Measurements from ENCODE around the gene RHBDD1. TPM values are rescaled to one million over a fixed set of nuclear protein-coding genes. Genes with fewer than 3 reads are reported as not detected.
A peak's percentile ranks its signal among the peaks of the same experiment; 100 is the strongest.

The RHBDD1 gene
- polyA plus RNA-seq, 4 donors: 26.1 to 30.0 (median 28.2) TPM

DNA sequence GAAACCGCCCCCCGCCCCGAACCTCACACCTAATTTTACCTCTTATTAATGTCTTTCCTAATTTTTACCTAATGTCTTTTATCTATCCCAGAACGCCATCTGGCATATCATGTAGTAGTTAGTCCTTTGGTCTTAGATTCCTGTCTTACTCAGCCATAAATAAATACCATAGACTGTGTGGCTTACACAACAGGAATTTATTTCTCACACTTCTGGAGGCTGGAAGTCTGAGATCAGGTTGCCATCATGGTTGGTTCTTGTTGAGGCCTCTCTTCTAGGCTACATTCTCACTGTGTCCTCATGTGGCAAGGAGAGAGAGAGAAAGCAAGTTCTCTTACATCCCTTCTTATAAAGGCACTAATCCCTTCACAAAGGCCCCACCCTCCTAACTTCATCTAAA is 46.8 kb downstream of the RHBDD1 start:
- DNase-seq (ENCODE audit: low read depth in 4 of 4, low spot score in 2 of 4): no peak

DNA sequence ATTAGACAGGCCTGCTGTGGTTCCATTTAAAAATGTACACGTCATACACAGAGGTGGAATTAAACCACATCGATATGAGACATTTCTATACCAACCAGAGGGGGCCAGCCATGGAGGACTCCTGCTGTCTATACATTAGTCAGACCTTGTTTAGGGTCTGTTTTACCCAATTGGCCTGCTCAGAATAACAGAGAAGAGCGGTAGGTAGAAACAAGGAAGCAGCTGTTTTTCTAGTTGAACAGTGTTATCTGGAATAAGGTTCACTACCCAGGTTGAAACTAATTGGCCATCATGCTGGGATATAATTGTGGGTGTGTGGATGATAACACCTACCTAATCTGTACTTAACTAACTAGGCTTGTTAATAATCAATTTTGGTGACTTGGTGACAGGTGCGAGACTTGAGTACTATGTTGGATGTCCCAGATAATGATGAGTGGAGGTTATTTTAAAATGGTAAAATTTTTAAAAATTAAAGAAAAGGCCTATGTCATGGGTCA is 47.5 kb downstream of the RHBDD1 start:
- no peak for DNase-seq (ENCODE audit: low read depth in 4 of 4, low spot score in 2 of 4)

DNA sequence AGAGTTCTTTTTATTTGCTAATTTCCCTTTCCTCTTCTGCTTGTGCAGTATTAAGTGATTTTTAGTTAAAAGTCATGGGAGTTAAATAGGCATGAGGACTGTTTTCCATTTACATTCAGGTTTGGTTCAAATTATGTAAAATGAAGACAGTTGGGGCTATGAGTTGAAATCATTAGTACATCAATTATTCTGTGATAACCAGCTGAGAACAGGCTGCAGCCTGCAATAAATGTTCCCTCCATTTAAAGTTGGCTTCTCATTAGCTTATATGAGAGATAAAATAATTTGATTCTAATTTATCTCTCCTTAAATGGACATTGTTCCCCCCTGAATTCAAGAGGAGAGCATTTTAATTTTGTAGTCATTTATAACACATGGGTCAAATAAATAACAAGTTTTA is 48.3 kb downstream of the RHBDD1 start:
- no peak for DNase-seq (ENCODE audit: low read depth in 4 of 4, low spot score in 2 of 4)

DNA sequence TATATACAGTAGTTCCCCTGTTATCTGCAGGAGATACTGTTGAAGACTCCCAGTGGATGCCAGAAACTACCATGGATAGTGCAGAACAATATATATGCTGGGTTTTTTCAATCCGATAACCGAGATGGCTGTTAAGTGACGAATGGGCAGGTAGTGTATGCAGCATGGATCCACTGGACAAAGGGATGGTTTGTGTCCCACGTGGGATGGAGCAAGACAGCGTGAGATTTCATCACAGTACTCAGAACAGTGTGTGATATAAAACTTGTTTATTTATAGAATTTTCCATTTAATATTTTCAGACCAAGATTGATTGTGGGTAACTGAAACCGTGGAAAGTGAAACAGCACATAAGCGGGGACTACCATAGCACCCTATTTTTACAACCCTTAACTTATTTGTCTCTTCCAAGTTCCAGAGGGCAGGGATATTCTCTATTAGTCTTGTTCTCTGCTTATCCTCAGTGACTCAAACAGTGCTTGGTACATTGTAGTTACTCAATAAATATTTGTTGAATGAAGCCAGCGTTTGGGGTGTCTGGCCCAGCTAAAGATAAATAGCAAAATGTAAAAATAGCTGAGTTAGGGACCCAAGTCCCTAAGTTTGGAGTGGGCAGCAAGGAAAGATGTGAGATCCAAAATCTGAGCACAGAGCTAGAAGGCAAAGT is 50.0 kb downstream of the RHBDD1 start:
- no peak for DNase-seq (ENCODE audit: low read depth in 4 of 4, low spot score in 2 of 4)

DNA sequence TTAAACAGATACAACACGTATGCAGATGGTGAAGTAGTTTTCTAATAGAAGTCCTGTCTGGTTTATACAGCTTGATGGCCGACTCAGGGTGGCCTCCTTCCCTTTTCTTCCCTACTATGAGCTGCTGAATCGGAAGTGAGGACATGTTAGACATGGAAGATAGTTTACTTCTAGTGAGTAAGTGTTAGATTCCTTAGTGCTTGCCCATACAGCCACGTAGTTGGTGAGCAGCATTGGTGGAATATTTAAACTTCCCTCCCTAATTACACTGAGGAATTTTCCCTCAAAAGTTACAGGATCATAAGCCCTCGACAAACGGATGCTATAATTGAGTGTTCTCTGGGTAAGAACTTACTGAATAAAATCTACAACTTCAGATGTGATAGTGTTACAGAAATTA is 52.1 kb downstream of the RHBDD1 start:
- DNase-seq (ENCODE audit: low read depth in 4 of 4, low spot score in 2 of 4): no peak

DNA sequence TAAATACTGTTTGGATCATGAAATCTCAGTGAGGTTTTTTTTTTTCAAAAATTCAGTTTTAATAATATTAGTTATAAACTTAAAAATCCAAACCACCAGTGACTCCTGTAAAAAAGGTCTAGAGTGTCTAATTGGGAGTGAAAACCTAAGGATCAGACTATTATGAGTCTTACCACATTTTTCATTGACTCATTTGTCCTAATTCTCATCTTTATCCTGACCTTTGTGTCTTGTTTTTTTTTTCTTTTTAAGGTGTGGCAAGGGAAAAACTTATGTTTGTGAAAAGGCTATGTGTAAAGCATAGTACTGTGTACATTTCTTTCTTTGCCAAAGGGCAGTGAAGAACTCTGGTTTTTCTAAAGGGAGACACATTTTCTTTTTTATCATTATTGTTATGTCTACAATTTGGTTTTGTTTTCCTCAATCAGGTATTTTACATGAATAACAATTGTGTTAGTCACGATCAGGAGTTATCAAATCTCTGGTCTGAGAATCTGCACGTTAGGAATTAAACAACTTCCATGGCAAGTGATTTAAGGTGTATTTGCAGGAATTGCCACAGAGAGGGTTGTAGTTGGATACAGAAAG is 52.6 kb downstream of the RHBDD1 start:
- DNase-seq (ENCODE audit: low read depth in 4 of 4, low spot score in 2 of 4): no peak

DNA sequence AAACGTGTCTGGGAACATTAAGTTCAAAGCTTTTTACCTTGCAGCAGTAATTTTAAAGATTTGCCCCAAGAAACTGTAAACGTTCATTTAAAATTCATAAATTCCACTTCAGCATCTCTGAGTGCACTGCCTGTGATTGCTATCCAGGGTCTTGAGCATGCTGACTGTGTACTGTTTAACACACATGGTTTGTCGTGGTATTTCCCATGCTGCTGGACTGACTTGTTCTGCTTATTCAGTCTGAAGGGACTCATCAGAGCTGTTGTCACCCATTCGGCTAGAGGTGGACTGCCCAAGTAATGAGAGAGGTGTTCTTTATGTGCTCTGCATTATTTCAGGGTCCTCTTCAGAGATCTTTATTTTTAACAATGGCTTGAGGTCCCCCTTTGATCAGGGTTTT is 53.1 kb downstream of the RHBDD1 start:
- DNase-seq (ENCODE audit: low read depth in 4 of 4, low spot score in 2 of 4): no peak

DNA sequence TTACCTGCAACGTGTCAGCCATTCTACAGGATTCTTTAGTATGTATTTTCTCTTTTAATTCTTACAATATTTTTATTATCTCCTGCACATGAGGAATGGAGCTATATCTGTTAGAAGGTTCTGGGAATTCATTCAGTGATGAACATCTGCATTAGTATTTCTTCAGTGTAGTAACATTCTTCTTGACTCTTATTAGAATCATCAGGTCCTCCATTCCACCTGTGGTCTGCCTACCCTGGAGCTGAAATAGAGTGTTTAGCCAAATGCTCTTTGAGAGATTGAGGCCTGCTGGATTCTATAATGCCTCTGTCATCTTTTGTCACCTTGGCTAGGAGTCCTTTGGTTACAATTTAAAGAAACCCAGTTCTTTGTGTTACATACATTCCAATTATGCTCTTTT is 54.4 kb downstream of the RHBDD1 start:
- no peak for DNase-seq (ENCODE audit: low read depth in 4 of 4, low spot score in 2 of 4)

DNA sequence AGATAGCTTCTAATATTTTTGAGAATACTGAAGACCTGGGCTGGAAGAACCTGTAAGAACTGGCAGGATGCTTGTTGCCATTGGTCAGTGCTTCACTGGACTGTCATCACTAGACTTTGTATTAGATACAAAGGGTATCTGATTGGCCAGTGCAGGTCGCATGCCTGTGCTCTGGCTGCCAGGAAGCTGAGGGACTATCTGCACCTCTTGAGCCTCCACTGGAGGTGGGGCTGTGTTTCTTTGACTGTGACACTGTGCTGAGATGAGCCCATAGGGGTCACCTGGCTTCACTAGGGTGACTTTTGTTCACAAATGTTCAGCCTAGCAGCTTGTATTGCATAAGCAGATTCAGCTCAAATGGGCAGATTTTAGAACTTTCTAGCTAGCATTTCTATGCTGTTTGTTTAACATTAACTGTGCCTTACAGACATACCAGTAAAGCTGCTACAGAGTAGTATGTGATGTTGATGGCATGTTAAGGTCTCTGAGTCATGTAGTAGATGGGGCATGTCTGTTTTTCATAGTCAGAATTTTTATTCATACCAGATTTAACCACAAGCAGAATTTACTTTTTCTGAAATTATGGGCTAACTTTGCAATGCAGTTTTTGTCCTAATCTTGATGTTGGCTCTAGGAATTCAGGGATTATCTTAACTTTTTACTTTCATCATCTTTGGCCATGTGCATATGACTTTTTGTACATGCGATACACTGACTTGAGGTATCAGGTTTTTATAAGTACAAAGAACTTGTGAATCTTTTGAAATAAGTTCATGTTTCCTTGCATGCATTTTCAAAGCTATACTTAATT is 56.1 kb downstream of the RHBDD1 start:
- no peak for DNase-seq (ENCODE audit: low read depth in 4 of 4, low spot score in 2 of 4)

DNA sequence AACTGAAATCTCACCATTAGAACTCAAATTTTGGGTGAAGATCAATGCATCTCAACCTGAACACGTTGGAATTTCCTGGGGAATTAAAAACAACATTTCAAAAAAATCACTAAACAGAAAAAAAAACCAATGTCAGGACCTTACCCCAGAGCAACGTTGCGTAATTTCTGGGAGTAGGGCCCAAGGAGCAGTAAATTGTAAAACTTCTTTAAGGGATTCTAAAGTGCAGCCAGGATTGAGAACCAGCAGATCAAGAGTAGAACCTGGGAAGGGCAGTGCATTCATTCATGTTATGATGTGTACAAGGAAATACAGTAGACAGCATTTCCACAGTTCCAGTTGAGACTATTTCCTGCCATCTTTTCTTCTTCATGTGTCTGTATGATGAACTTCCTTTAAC is 56.9 kb downstream of the RHBDD1 start:
- no peak for DNase-seq (ENCODE audit: low read depth in 4 of 4, low spot score in 2 of 4)

DNA sequence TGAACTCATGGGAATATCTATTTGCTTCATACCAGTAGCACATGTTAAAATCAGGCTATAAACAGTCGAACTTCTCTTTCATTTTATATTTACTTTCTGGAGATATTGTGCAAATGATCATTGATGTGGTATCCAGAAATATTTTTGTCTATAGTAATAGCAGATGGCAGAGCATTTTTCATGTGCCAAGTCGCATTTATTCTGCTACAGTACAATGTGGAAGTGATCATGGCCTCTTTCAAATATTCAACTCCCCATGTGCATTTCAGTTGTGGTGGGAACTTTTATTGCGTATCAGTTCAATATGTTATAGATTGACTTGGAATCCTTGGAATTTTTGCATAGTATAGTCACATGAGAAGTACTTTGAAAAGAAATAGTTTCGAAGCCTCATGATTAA is 57.4 kb downstream of the RHBDD1 start:
- no peak for DNase-seq (ENCODE audit: low read depth in 4 of 4, low spot score in 2 of 4)

DNA sequence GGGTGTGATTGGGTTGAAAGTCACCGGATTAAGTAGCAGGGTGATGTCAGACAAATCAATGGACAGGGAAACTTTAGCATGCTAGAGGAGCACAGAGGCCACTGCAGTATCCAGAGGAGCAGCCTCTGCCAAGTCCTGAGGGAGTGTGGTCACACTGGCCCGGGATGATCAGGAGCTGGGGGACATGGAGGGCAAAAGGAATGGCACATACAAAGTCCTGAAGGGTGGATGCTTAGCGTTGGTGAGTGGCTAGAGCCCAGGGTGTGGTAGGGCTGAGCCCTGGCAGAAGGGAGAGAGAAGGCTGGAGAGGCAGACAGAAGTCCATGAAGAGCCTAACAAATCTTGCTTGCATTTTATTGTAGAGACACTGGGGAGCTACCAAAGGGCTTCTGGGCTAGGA is 58.9 kb downstream of the RHBDD1 start:
- DNase-seq (ENCODE audit: low read depth in 4 of 4, low spot score in 2 of 4): no peak

DNA sequence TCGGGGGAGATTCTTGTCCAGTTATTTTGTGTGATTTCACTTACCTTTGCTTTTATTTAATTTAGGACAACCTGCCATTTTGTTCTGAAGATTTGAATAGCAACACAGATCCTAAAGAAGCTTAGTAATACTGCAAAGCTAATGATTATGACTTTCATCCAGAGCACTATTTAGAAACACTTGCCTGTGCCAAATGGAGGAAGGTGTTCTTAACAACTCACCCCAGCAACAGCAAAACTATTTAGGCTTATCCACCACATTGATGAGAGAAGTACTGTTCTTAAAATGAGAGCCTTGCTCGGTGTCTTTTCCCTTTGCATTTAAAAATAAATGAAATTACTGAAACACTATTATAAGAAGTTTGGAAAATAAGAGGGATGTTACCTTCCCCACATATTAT is 59.7 kb downstream of the RHBDD1 start:
- DNase-seq (ENCODE audit: low read depth in 4 of 4, low spot score in 2 of 4): no peak

DNA sequence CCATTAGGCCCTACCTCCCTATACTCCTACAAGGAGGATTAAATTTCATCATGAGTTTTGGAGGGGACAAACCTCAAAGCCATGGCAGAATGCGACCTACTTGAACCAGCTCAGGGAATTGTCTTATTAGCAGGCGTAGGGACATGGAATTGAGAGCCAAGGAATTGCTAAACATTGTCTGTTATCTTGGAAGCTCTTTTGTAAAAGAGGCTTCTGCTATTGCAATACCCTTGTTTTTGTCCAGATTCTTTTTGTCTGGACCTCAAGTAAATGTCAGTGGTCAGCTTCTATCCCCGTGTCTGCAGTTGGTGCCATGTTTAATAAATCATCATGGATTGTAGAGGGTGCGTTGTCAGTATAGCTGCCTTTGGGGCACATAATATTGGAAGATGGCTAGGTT is 62.3 kb downstream of the RHBDD1 start:
- no peak for DNase-seq (ENCODE audit: low read depth in 4 of 4, low spot score in 2 of 4)

DNA sequence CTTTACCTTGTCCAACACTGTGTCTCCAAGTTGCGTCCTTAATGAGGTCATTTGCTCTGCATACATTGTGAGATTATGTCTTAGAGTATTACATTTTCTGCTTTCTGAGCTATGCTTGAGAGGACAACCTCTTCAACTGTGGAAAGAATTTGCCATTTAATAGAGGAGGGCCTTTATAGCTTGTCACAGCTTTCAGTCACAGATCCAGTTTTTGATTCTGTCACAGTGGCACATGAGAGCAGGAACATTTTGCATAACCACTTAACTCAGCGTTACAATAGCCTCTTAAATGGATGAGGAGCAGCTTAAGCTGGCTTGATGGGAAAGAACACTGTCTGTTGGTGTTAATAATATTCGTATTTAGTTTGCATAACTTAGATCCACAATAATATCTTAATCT is 63.0 kb downstream of the RHBDD1 start:
- peak in 1 of 4 donors; percentile 9 for DNase-seq (ENCODE audit: low read depth in 4 of 4, low spot score in 2 of 4)

DNA sequence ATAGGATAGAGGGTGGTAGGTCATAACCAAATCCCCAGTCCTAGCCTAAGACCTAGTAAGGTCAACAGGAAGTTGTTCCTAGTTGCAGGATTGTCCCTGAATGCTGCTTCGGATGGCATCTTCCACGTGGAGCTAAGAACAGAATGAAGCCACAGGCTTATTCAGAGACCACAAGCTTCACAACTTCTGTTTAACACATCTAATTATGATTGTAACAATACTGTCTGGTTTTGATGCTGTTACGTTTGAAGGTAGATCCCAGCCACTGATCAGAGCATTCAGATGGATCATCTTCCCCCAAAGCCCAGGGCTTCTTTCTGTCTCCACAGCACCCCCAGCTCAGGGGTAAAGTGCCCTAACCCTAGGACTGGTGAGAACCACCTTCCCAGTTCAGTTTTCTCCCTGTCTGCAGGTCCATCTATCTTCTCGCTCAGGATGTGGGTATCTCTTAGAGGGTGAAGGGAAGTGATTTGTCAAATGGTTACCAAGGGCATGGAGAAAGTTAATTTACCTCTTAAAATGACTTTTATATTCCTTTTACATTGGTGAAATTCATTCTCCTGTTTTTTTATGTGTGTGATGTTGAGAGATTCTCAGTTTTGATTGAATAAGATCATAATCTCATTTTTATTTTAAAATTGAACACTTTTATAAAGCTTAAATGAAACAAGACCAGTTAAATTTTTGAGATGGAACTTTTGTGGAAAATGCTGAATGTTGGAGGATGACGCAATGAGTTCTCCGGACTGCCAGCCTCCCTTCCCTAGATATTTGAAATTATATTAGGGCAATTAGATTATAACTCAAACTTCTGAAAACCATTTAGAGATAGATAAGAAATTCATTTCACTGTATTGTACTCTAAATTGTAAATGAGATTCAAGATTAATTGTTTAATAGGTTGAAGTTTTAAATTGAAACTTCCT is 66.5 kb downstream of the RHBDD1 start:
- DNase-seq (ENCODE audit: low read depth in 4 of 4, low spot score in 2 of 4): no peak

DNA sequence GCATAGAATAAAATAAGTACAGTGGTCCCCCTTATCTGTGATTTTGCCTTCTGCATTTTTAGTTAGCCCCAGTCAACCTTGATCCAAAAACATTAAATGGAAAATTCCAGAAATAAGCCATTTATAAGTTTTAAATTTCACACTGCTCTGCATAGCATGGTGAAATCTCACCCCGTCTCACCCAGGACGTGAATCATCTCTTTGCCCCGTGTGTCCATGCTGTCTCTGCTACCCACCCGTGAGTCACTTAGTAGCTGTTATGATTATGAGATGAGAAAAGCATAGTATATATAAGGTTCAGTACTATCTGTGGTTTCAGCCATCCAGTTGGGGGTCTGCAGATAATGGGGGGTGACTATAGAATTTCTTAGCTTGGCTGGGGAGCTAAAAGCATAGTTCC is 67.3 kb downstream of the RHBDD1 start:
- no peak for DNase-seq (ENCODE audit: low read depth in 4 of 4, low spot score in 2 of 4)

DNA sequence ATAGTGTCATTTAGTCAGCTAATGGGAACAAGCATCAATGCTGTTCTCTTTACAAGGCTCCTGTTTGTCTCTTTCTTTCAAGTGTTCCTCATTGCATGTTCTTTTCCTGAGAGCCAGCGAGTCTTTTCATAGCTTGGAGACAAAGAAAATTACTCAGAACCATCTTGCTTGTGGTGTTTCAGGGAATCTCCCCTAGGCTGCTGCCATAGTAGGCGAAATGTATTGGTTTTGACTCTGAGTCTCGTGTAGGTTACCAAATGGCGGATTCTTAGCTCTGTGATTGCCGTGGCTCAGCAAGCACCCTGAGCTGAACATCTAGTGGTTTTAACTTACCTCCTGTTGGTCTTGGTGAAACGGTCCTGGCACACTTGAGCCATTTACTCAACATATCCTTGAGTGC is 68.7 kb downstream of the RHBDD1 start:
- no peak for DNase-seq (ENCODE audit: low read depth in 4 of 4, low spot score in 2 of 4)

DNA sequence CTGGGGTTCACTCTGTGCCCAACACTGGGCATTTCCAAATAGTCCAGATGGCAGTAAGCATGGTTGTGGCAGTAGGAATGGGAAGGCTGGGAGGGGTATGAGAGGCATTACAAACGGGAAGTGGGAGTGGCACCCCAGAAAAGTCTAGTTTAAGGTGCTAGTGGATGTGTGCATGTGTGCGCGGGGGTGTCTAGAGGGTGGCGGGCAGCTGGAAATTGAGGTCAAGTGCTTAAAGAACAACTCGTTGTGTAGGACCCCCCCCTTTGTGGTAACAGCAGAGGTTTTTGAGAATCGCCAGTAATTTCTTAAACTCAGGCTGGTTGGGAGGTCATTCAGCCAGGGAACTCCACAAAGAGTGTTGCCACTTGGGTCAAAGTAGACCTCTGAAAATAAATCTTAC is 69.9 kb downstream of the RHBDD1 start:
- no peak for DNase-seq (ENCODE audit: low read depth in 4 of 4, low spot score in 2 of 4)

DNA sequence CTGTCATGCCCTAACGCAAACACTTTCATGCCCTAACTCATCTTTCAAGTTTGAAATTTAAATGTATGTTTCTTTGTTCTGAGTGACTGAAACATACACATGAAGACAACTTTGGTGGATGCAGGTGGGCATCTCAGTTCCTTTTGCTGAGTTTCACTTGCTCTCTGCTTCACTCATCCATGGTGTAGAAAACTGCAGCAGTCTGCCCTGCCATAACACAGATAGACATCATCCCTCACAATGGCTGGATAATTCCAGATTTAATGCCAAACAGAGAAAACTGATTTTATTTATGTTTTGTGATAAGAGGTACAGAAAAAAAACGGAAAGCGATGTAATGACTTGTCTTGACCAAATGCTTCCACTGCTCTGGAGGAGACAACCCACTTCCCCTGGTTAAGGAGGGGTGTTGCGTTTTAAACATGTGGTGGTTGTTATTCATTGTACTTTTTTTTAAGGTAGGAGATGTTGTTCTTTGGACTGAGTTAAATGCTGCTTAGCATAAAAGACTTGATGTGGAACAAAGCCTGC is 70.4 kb downstream of the RHBDD1 start:
- no peak for DNase-seq (ENCODE audit: low read depth in 4 of 4, low spot score in 2 of 4)

DNA sequence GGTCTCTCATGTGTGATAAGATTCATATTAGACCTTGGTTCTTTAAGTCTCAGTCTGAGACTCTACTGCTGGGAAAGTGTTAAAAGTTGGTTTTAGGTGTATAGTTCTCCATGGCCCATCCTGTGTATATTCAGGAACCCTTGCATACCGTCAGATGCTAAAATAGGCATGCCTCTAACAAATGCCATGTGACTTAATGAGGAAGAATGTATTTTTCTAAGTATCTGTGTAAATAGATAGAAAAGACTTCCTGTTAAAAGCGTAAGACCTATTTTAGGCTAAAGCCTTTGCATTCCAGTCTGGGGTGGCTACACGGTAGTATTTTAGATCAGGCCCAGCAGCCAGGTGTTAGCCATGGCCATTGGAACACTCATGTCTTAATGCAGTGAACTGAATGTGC is 73.3 kb downstream of the RHBDD1 start:
- no peak for DNase-seq (ENCODE audit: low read depth in 4 of 4, low spot score in 2 of 4)
